ENCODE measurements around the gene PRR36.

- TF ChIP-seq CTCF (IDR thresholded peaks at IDR 0.05) (no peak), POLR2A (IDR thresholded peaks at IDR 0.05) (no peak)
Observed at GRCh38 chr19:7829561-7830271, 44.5 kb downstream of the PRR36 start, which contains the start of gene EVI5L.

Measured in adrenal gland (tissue), 5 donors.